SU-DHL-6 (cell line): ENCODE data around the gene PSMD14.

Experiments used
- H2AFZ ChIP-seq: fragments of 200-600 bp; sonication (generic); 2 replicates; pipeline ENCODE4 v1.6.1; 2014; ENCODE audit warnings: low read depth, mild to moderate bottlenecking, moderate library complexity, mixed read lengths, antibody characterized with exemption, low read length; ENCODE audit not compliant: severe bottlenecking
- H3F3A ChIP-seq: fragments of 200-600 bp; shearing (Covaris generic); 2 replicates; pipeline ENCODE4 v1.6.0; 2016; ENCODE audit warnings: antibody characterized with exemption, mild to moderate bottlenecking; ENCODE audit not compliant: insufficient read depth
- H3K27ac ChIP-seq: fragments of 200-600 bp; sonication (generic); 2 replicates; pipeline ENCODE4 v1.5.1; 2016; ENCODE audit warnings: low read depth, mild to moderate bottlenecking, low read length, moderate library complexity, mixed read lengths
- H3K27me3 ChIP-seq: fragments of 200-600 bp; sonication (generic), shearing (Covaris generic); 2 replicates; pipeline ENCODE4 v1.6.0; 2014; ENCODE audit warnings: mild to moderate bottlenecking, low read length
- H3K36me3 ChIP-seq: fragments of 200-600 bp; sonication (generic); 2 replicates; pipeline ENCODE4 v1.6.1; 2014; ENCODE audit warnings: mild to moderate bottlenecking, low read length, mixed read lengths
- H3K4me2 ChIP-seq: fragments of 300-600, 200-600 bp; shearing (Covaris generic), sonication (generic); 2 replicates; pipeline ENCODE4 v1.6.0; 2014; ENCODE audit warnings: low read length, low read depth, mild to moderate bottlenecking; ENCODE audit not compliant: poor library complexity, severe bottlenecking
- H3K4me3 ChIP-seq: fragments of 200-600 bp; sonication (generic); 2 replicates; pipeline ENCODE4 v1.5.1; 2014; ENCODE audit warnings: antibody characterized with exemption, low read length, mild to moderate bottlenecking, mixed read lengths; ENCODE audit not compliant: insufficient read depth, poor library complexity, severe bottlenecking
- H3K79me2 ChIP-seq: fragments of 200-600 bp; sonication (generic); 2 replicates; pipeline ENCODE4 v1.6.1; 2014; ENCODE audit warnings: mild to moderate bottlenecking, low read length, moderate library complexity; ENCODE audit not compliant: insufficient read depth
- H3K9ac ChIP-seq: fragments of 200-600 bp; sonication (generic); 2 replicates; pipeline ENCODE4 v1.7.0; 2014; ENCODE audit warnings: mild to moderate bottlenecking, low read length
- H3K9me2 ChIP-seq: fragments of 200-600 bp; sonication (generic); replicated peaks from 2 replicates; pipeline ENCODE4 v1.6.1; 2014; ENCODE audit warnings: low read length; ENCODE audit not compliant: insufficient read depth
- H3K9me3 ChIP-seq: fragments of 200-600 bp; sonication (generic); 2 replicates; pipeline ENCODE4 v1.6.1; 2014; ENCODE audit warnings: low read length, mixed read lengths; ENCODE audit not compliant: insufficient read depth
- H4K20me1 ChIP-seq: fragments of 200-600 bp; sonication (generic); 2 replicates; pipeline ENCODE4 v1.6.1; 2014; ENCODE audit warnings: low read depth, mild to moderate bottlenecking, antibody characterized with exemption, low read length, moderate library complexity, mixed read lengths
- CTCF ChIP-seq: fragments of 200-600 bp; sonication (generic); IDR thresholded peaks from one replicate; pipeline ENCODE4 v1.5.1; 2017; ENCODE audit warnings: antibody characterized with exemption, mild to moderate bottlenecking, low read length, moderate library complexity; ENCODE audit not compliant: insufficient read depth, poor library complexity, severe bottlenecking
- EZH2phosphoT487 ChIP-seq: fragments of 200-600 bp; sonication (generic), shearing (Covaris generic); conservative IDR thresholded peaks from 2 replicates; pipeline ENCODE4 v1.6.1; 2018; ENCODE audit warnings: mild to moderate bottlenecking, antibody characterized with exemption, low read length, moderate library complexity, mixed read lengths

PSMD14 gene

DNA sequence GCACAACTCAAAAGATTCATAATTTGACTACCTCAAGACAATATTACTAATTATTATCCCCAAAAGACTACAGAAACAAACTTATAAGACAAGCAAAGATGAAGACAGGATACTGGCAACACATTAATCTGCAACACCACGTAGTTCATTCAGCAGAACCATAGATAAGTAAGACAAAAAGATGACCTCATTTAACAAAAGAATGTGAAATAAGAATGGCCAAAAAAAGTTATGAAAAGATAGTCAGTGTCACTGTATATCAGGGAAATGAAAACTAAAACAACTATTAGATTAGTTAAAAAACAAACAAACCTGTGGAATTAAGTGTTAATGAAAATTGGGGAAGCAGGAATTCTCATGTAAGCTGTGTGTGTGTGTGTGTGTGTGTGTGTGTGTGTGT, 19.4 kb downstream of the PSMD14 start:
- no peak for TF ChIP-seq EZH2phosphoT487
- no peak for TF ChIP-seq CTCF
- H3K79me2 ChIP-seq, result peaks cover 39% of the 10 kb centered on the region; the same call in 1 of the 2 replicates

DNA sequence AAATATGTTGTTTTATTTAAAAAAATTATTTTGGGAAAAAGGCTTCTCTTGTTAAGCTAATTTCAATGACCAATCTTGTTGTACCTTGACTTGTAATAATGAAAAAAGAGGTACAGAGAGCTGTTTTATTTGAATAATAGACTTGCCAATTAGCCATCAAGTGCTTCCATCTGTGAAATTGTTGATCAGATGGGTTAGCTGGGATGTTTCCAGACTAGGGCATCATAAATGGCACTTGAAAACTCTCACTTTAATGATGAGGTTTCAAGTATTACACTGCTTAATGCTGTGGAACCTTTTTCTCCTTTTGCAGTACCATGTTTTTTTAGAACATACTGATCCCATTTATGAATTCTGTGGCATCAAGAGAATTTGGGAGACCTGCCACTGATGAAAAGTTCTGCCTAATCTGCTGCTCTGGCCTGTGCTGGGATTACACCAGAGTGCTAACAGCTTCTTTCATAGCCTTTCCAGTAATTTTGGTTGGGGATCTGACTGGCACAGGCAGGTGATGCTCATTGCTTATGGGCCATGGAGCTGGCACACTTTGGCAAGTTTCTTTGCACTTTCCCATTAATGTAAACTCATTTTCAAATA, 24.2 kb downstream of the PSMD14 start:
- Histone ChIP-seq H3K4me3 (no peak overlapping the region), H3K27ac (no peak overlapping the region), H3K79me2 (peaks cover 56% of the 10 kb centered on the region), H4K20me1 (no peaks in the 10 kb centered on the region), H3K9me3 (no peaks in the 10 kb centered on the region), H3K36me3 (no peaks in the 10 kb centered on the region), H3K27me3 (no peaks in the 10 kb centered on the region), H3K4me2 (no peak overlapping the region), H3K9me2 (no peaks in the 10 kb centered on the region), H3F3A (no peaks in the 10 kb centered on the region), H2AFZ (no peak overlapping the region), H3K9ac (no peak overlapping the region)
- TF ChIP-seq EZH2phosphoT487, result no peak
- TF ChIP-seq CTCF, result no peak

More for the DNA sequence above, 19.4 kb downstream of the PSMD14 start:
- no peaks in the 10 kb centered on the region for H3F3A ChIP-seq
- no peak overlapping the region for H3K4me2 ChIP-seq
- no peak overlapping the region for H3K9ac ChIP-seq
- no peaks in the 10 kb centered on the region for H4K20me1 ChIP-seq
- peaks cover 7% of the 10 kb centered on the region; the same call in 1 of the 2 replicates for H3K36me3 ChIP-seq
- no peaks in the 10 kb centered on the region for H3K9me3 ChIP-seq
- H3K4me3 ChIP-seq, result no peak overlapping the region
- H3K27ac ChIP-seq, result no peak overlapping the region
- no peak overlapping the region for H2AFZ ChIP-seq
- no peaks in the 10 kb centered on the region for H3K27me3 ChIP-seq
- H3K9me2 ChIP-seq, result no peaks in the 10 kb centered on the region

DNA sequence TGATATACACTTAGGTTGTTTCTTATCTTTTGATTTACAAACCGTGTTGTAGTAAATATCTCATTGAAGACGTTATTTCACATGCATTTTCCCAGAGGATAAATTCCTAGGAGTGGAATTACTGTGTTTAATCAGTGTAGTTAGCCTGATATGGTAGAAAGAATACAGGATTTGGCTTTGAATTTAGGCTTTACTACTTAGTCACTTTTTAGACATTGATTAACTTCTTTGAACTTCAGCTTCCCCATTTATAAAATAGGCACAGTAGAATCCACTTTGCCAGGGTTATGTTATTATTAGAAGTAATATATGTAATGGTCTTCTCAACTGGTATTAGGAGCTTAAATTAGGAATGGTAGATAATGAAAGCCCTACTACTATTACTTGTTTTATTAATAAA, 27.4 kb downstream of the PSMD14 start:
- Histone ChIP-seq H4K20me1 (no peaks in the 10 kb centered on the region), H3K27me3 (no peaks in the 10 kb centered on the region), H3K4me3 (no peak overlapping the region), H2AFZ (no peak overlapping the region), H3K9me3 (no peaks in the 10 kb centered on the region), H3K79me2 (peaks cover 56% of the 10 kb centered on the region), H3K9ac (no peak overlapping the region), H3F3A (0 out of 2 replicates have a peak, but pooled peaks cover 6% of the 10 kb centered on the region), H3K4me2 (no peak overlapping the region), H3K27ac (no peak overlapping the region), H3K36me3 (no peaks in the 10 kb centered on the region), H3K9me2 (no peaks in the 10 kb centered on the region)
- TF ChIP-seq EZH2phosphoT487, result no peak
- no peak for TF ChIP-seq CTCF
